Osteoblast (primary cell): ENCODE results near the gene TMEM14B. TPM values are rescaled to one million over a fixed set of nuclear protein-coding genes. Genes with fewer than 3 reads are reported as not detected.
"Not testable (repeated sequence)": the region's sequence is repeated elsewhere in the genome, so short reads cannot be mapped to it uniquely, and the experiment has no call there.

Experiments used
- DNase-seq: peaks from one replicate; pipeline ENCODE4 v3.0.0; 2011; ENCODE audit warnings: low spot score, mixed read lengths; ENCODE audit not compliant: insufficient read length; ENCODE audit errors: missing footprints
- H2AFZ ChIP-seq: 2 replicates; pipeline ENCODE4 v1.6.0; 2011; ENCODE audit warnings: mild to moderate bottlenecking, low read length
- H3K27ac ChIP-seq: 2 replicates; pipeline ENCODE4 v1.5.1; 2011; ENCODE audit warnings: mild to moderate bottlenecking, low read depth, low read length, moderate library complexity
- H3K27me3 ChIP-seq: 2 replicates; pipeline ENCODE4 v1.6.0; 2012; ENCODE audit warnings: mild to moderate bottlenecking, control low read depth, inconsistent platforms, low read length, moderate library complexity; ENCODE audit not compliant: insufficient read depth
- H3K36me3 ChIP-seq: 2 replicates; pipeline ENCODE4 v1.5.1; 2011; ENCODE audit warnings: mild to moderate bottlenecking, low read length, control low read depth, moderate library complexity; ENCODE audit not compliant: insufficient read depth
- H3K4me1 ChIP-seq: 2 replicates; pipeline ENCODE4 v1.5.1; 2011; ENCODE audit warnings: mild to moderate bottlenecking, low read length, control low read depth, moderate library complexity; ENCODE audit not compliant: insufficient read depth
- H3K4me2 ChIP-seq: 2 replicates; pipeline ENCODE4 v1.6.0; 2011; ENCODE audit warnings: mild to moderate bottlenecking, low read length; ENCODE audit not compliant: insufficient read depth
- H3K4me3 ChIP-seq: fragments of 200-600 bp; sonication (generic); 3 replicates; pipeline ENCODE4 v1.5.1; 2012; ENCODE audit warnings: mild to moderate bottlenecking, low read length, inconsistent platforms; ENCODE audit not compliant: insufficient read depth
- H3K79me2 ChIP-seq: 2 replicates; pipeline ENCODE4 v1.6.0; 2012; ENCODE audit warnings: mild to moderate bottlenecking, low read length, control low read depth, inconsistent platforms; ENCODE audit not compliant: insufficient read depth
- H3K9me3 ChIP-seq: 2 replicates; pipeline ENCODE4 v1.5.1; 2011; ENCODE audit warnings: low read depth, low read length, control low read depth
- H4K20me1 ChIP-seq: 2 replicates; pipeline ENCODE4 v1.6.0; 2012; ENCODE audit warnings: mild to moderate bottlenecking, low read length, control low read depth; ENCODE audit not compliant: insufficient read depth
- CTCF ChIP-seq: IDR thresholded peaks from 2 replicates; pipeline ENCODE4 v1.5.1; 2011; ENCODE audit warnings: mild to moderate bottlenecking, low read depth, low read length, moderate library complexity; ENCODE audit errors: extremely low read depth
- total RNA-seq: library from RNA; depleted of rRNA; stranded (reverse); fragments of >200 nt; gene quantifications from 2 replicates; pipeline ENCODE4 v1.2.3, GENCODE V29; 2012

TMEM14B gene
- total RNA-seq, 1 donor, result 64.1 TPM

- peaks cover 15% of the 10 kb centered on the region for H3K4me1 ChIP-seq
- H3K79me2 ChIP-seq, result peaks cover 24% of the 10 kb centered on the region
- H3K36me3 ChIP-seq, result peaks cover 6% of the 10 kb centered on the region
- no peaks in the 10 kb centered on the region for H3K9me3 ChIP-seq
- peaks cover 10% of the 10 kb centered on the region for H4K20me1 ChIP-seq
- no peak overlapping the region for H3K27ac ChIP-seq
- no peaks in the 10 kb centered on the region for H3K27me3 ChIP-seq
- DNase-seq, result peak; percentile 43
- H3K4me2 ChIP-seq, result no peak overlapping the region
- H2AFZ ChIP-seq, result no peak overlapping the region
- no peak for TF ChIP-seq CTCF
- H3K4me3 ChIP-seq, result no peak overlapping the region
Measured at GRCh38 chr6:10745116-10745515, 2.5 kb upstream of the TMEM14B start.

- no peaks in the 10 kb centered on the region for H3K9me3 ChIP-seq
- no peak for DNase-seq
- peak overlapping the region; percentile 93 for H3K4me2 ChIP-seq
- H3K36me3 ChIP-seq, result peaks cover 14% of the 10 kb centered on the region
- H3K79me2 ChIP-seq, result peaks cover 37% of the 10 kb centered on the region
- no peak for TF ChIP-seq CTCF
- H2AFZ ChIP-seq, result peak overlapping the region; percentile 90
- H3K4me3 ChIP-seq, result peak overlapping the region; percentile 80
- H3K27ac ChIP-seq, result no peak overlapping the region
- H4K20me1 ChIP-seq, result peaks cover 10% of the 10 kb centered on the region
- no peaks in the 10 kb centered on the region for H3K27me3 ChIP-seq
- peaks cover 15% of the 10 kb centered on the region for H3K4me1 ChIP-seq
Measured at GRCh38 chr6:10746915-10747250, 722 bp upstream of the TMEM14B start.

- no peak for TF ChIP-seq CTCF
- Histone ChIP-seq H2AFZ (no peak overlapping the region), H3K79me2 (peaks cover 59% of the 10 kb centered on the region), H3K4me1 (peaks cover 15% of the 10 kb centered on the region), H3K27me3 (no peaks in the 10 kb centered on the region), H3K4me3 (no peak overlapping the region), H4K20me1 (peaks cover 16% of the 10 kb centered on the region), H3K4me2 (no peak overlapping the region), H3K9me3 (no peaks in the 10 kb centered on the region), H3K36me3 (peaks cover 35% of the 10 kb centered on the region), H3K27ac (no peak overlapping the region)
- no peak for DNase-seq
Measured at GRCh38 chr6:10749734-10750133, 2.1 kb downstream of the TMEM14B start.

GRCh38 chr6:10750568-10750967 is 3.0 kb downstream of the TMEM14B start:
- not testable (repeated sequence) for H3K4me3 ChIP-seq, H3K27me3 ChIP-seq, H3K9me3 ChIP-seq, H3K4me2 ChIP-seq, H2AFZ ChIP-seq, DNase-seq, H3K27ac ChIP-seq
- Histone ChIP-seq H3K79me2 (peaks cover 65% of the 10 kb centered on the region), H3K36me3 (peaks cover 40% of the 10 kb centered on the region), H3K4me1 (peaks cover 15% of the 10 kb centered on the region), H4K20me1 (peaks cover 18% of the 10 kb centered on the region)

- Histone ChIP-seq H4K20me1 (peaks cover 18% of the 10 kb centered on the region), H3K4me1 (peaks cover 14% of the 10 kb centered on the region), H3K36me3 (peaks cover 48% of the 10 kb centered on the region), H3K79me2 (peaks cover 65% of the 10 kb centered on the region)
- not testable (repeated sequence) for H3K4me2 ChIP-seq, DNase-seq, H3K27me3 ChIP-seq, H3K27ac ChIP-seq, H3K9me3 ChIP-seq, H2AFZ ChIP-seq, H3K4me3 ChIP-seq
Measured at GRCh38 chr6:10751757-10752156, 4.2 kb downstream of the TMEM14B start.
